GM18909 (cell line): ENCODE data around the gene NPIPA7.
"Not testable (repeated sequence)": the region's sequence is repeated elsewhere in the genome, so short reads cannot be mapped to it uniquely, and the experiment has no call there.

Experiments
- ATAC-seq: cut with Tn5 transposase; IDR thresholded peaks from one replicate; pipeline ENCODE4 v1.9.1; 2021; ENCODE audit warnings: mild to moderate bottlenecking; ENCODE audit not compliant: unreplicated experiment, poor library complexity

Gene NPIPA7

GRCh38 chr16:16417071-16417470, 38.1 kb downstream of the NPIPA7 start:
- ATAC-seq: not testable (repeated sequence)

DNA sequence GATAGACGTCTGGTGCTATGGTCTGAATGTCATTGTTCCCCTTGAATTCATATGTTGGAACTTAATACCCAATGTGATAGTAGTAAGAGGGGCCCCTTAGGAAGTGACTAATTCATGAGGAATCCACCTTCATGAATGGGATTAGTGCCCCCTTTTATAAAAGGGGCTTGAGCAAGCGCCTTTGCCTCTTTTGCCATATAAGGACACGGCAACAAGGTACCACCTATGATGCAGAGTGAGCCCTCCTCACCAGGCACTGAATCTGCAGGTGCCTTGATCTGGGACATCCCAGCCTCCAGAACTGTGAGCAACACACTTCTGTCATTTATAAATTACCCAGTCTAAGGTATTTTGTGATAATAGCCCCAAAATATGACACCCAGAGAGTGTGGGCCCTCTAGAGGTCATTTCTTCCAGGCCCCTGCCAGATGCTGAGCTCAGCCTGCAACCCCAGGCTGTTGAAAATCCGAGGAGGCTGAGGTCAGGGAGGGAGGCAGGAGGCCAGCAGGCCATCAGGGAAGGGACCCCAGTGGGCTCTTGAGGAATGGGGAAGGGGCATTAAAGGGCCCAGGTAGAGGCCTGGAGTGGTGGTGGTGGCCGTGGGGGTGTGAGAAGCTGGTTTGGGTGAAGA, 39.1 kb downstream of the NPIPA7 start:
- ATAC-seq: not testable (repeated sequence)

DNA sequence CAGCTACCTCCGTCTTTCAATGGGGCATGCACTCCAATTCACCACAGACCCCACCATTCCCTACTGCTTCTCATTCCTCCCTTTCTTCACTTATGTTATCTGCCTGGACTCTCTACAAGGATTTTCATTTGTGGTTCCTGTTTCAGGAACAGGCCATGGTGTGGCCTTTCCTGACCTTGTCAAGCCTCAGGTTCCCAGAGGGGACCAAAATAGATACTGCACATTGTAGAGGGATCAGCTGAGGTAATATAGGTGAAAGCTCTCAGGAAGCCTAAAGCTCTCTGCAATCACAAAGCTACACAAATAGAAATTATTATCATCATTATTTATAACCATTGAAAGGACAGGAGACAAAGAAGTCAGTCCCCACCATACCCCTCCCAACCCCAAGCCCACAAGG, 41.6 kb downstream of the NPIPA7 start:
- ATAC-seq: not testable (repeated sequence)

GRCh38 chr16:16425146-16425545, 46.2 kb downstream of the NPIPA7 start:
- not testable (repeated sequence) for ATAC-seq

- ATAC-seq: not testable (repeated sequence)
Measured at GRCh38 chr16:16431135-16431534, 52.2 kb downstream of the NPIPA7 start.

GRCh38 chr16:16434711-16435110, 55.8 kb downstream of the NPIPA7 start:
- not testable (repeated sequence) for ATAC-seq

DNA sequence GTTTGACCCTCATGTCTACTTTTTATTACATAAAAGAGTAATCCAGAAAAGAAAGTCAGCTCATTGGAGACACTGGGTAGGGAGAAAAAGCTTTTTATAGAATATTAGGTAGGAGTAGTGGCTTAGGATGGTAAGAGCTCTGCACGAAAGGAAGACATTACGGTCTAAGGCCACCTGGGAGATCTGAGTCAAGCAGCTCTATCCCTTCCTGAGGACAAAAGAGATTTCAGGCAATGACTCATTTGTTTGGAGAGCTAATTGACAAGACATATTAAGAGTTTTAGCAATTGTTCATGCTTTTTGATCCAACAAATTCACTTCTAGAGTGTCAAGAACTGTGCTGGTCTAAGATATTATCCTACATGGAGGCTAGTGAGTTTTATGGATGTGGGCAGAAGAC, 62.5 kb downstream of the NPIPA7 start:
- ATAC-seq: not testable (repeated sequence)
